HEK293 (cell line): ENCODE measurements around the gene ADSS1.

Experiments used
- CTCF ChIA-PET: fragments of 350-600 bp; formaldehyde crosslinking; extraction: SDS; loops from one replicate; lab custom pipeline; 2021; ENCODE audit warnings: antibody characterized with exemption; lab: Yijun Ruan, JAX
- POLR2A ChIA-PET: fragments of 300-600 bp; formaldehyde crosslinking; extraction: SDS; loops from one replicate; lab custom pipeline; 2020; ENCODE audit warnings: antibody characterized with exemption, inconsistent platforms; lab: Yijun Ruan, JAX
- H3K27ac ChIP-seq: fragments of 200-500 bp; sonication (Bioruptor generic); 2 replicates; pipeline ENCODE4 v1.5.1; 2014; ENCODE audit warnings: low read depth, low read length, control low read depth, inconsistent platforms; ENCODE audit errors: extremely low read depth
- H3K36me3 ChIP-seq, 2 experiments: fragments of 200-500 bp in 1 of 2; sonication (Bioruptor generic) in 1 of 2; 1 replicate in 1 of 2; 2 replicates in 1 of 2; pipeline ENCODE4 v1.5.1; 2014 to 2017; ENCODE audit warnings: inconsistent platforms in 2 of 2, low read length in 2 of 2; ENCODE audit not compliant: control insufficient read depth in 2 of 2, insufficient read depth in 1 of 2
- H3K4me1 ChIP-seq: fragments of 200-500 bp; sonication (Bioruptor generic); 2 replicates; pipeline ENCODE4 v1.5.1; 2014; ENCODE audit warnings: mild to moderate bottlenecking, low read length, inconsistent platforms; ENCODE audit not compliant: control insufficient read depth, insufficient read depth
- H3K4me3 ChIP-seq: 2 replicates; pipeline ENCODE4 v1.5.1; 2011; ENCODE audit warnings: low read depth, mild to moderate bottlenecking, control low read depth, low read length, moderate library complexity
- H3K9me3 ChIP-seq: fragments of 200-500 bp; sonication (Bioruptor generic); 2 replicates; pipeline ENCODE4 v1.5.1; 2014; ENCODE audit warnings: low read depth, low read length, inconsistent platforms; ENCODE audit not compliant: control insufficient read depth, insufficient read depth
- GLIS1 ChIP-seq: fragments of 450-650 bp; formaldehyde crosslinking; IDR thresholded peaks from 2 replicates; pipeline ENCODE4 v1.5.1; 2016; ENCODE audit warnings: missing biosample characterization, missing genetic modification characterization
- KLF1 ChIP-seq: fragments of 450-650 bp; formaldehyde crosslinking; IDR thresholded peaks from 2 replicates; pipeline ENCODE4 v1.5.1; 2016; ENCODE audit warnings: missing biosample characterization, missing genetic modification characterization
- KLF17 ChIP-seq: fragments of 450-650 bp; formaldehyde crosslinking; IDR thresholded peaks from 2 replicates; pipeline ENCODE4 v1.5.1; 2016; ENCODE audit warnings: missing biosample characterization, missing genetic modification characterization
- KLF8 ChIP-seq: fragments of 450-650 bp; formaldehyde crosslinking; IDR thresholded peaks from 2 replicates; pipeline ENCODE4 v1.5.1; 2016; ENCODE audit warnings: missing biosample characterization, missing genetic modification characterization
- OSR2 ChIP-seq: fragments of 450-650 bp; formaldehyde crosslinking; IDR thresholded peaks from 2 replicates; pipeline ENCODE4 v1.5.1; 2016; ENCODE audit warnings: missing biosample characterization, missing genetic modification characterization
- PATZ1 ChIP-seq: fragments of 450-650 bp; formaldehyde crosslinking; IDR thresholded peaks from 2 replicates; pipeline ENCODE4 v1.5.1; 2016; ENCODE audit warnings: missing biosample characterization, missing genetic modification characterization
- SP2 ChIP-seq: fragments of 450-650 bp; formaldehyde crosslinking; IDR thresholded peaks from 2 replicates; pipeline ENCODE4 v1.5.1; 2016; ENCODE audit warnings: missing biosample characterization, missing genetic modification characterization
- SP7 ChIP-seq: fragments of 450-650 bp; formaldehyde crosslinking; IDR thresholded peaks from 2 replicates; pipeline ENCODE4 v1.5.1; 2016; ENCODE audit warnings: missing biosample characterization, missing genetic modification characterization
- WT1 ChIP-seq: fragments of 450-650 bp; formaldehyde crosslinking; IDR thresholded peaks from 2 replicates; pipeline ENCODE4 v1.5.1; 2016; ENCODE audit warnings: missing biosample characterization, missing genetic modification characterization
- ZBTB21 ChIP-seq: fragments of 450-650 bp; formaldehyde crosslinking; IDR thresholded peaks from 2 replicates; pipeline ENCODE4 v1.5.1; 2017; ENCODE audit warnings: missing biosample characterization, missing genetic modification characterization
- ZBTB48 ChIP-seq: fragments of 450-650 bp; formaldehyde crosslinking; IDR thresholded peaks from 2 replicates; pipeline ENCODE4 v1.5.1; 2016; ENCODE audit warnings: missing biosample characterization, missing genetic modification characterization
- ZBTB8A ChIP-seq: fragments of 450-650 bp; formaldehyde crosslinking; IDR thresholded peaks from 2 replicates; pipeline ENCODE4 v1.5.1; 2016; ENCODE audit warnings: missing biosample characterization, missing genetic modification characterization
- ZIC2 ChIP-seq: fragments of 450-650 bp; formaldehyde crosslinking; IDR thresholded peaks from 2 replicates; pipeline ENCODE4 v1.5.1; 2016; ENCODE audit warnings: missing biosample characterization, missing genetic modification characterization
- ZNF112 ChIP-seq: fragments of 450-650 bp; formaldehyde crosslinking; IDR thresholded peaks from 2 replicates; pipeline ENCODE4 v1.5.0; 2017; ENCODE audit warnings: missing biosample characterization, missing genetic modification characterization
- ZNF174 ChIP-seq: fragments of 450-650 bp; formaldehyde crosslinking; IDR thresholded peaks from 2 replicates; pipeline ENCODE4 v1.5.0; 2017; ENCODE audit warnings: missing biosample characterization, mild to moderate bottlenecking, missing genetic modification characterization
- ZNF202 ChIP-seq: fragments of 450-650 bp; formaldehyde crosslinking; IDR thresholded peaks from 2 replicates; pipeline ENCODE4 v1.5.1; 2016; ENCODE audit warnings: missing biosample characterization, missing genetic modification characterization, borderline replicate concordance
- ZNF398 ChIP-seq: fragments of 450-650 bp; formaldehyde crosslinking; IDR thresholded peaks from 2 replicates; pipeline ENCODE4 v1.5.1; 2017; ENCODE audit warnings: missing biosample characterization, missing genetic modification characterization
- ZNF449 ChIP-seq: fragments of 450-650 bp; formaldehyde crosslinking; IDR thresholded peaks from 2 replicates; pipeline ENCODE4 v1.5.1; 2017; ENCODE audit warnings: missing biosample characterization, mild to moderate bottlenecking, missing genetic modification characterization, moderate library complexity
- ZNF530 ChIP-seq: fragments of 450-650 bp; formaldehyde crosslinking; IDR thresholded peaks from 2 replicates; pipeline ENCODE4 v1.5.1; 2016; ENCODE audit warnings: low read depth, missing biosample characterization, missing genetic modification characterization
- ZNF548 ChIP-seq: fragments of 450-650 bp; formaldehyde crosslinking; IDR thresholded peaks from 2 replicates; pipeline ENCODE4 v1.5.1; 2016; ENCODE audit warnings: missing biosample characterization, missing genetic modification characterization
- ZNF626 ChIP-seq: fragments of 450-650 bp; sonication (Bioruptor Pico); formaldehyde crosslinking; IDR thresholded peaks from 2 replicates; pipeline ENCODE4 v1.5.1; 2018; ENCODE audit warnings: missing biosample characterization, missing genetic modification characterization, inconsistent platforms
- ZNF791 ChIP-seq: fragments of 450-650 bp; formaldehyde crosslinking; IDR thresholded peaks from 2 replicates; pipeline ENCODE4 v1.5.1; 2016; ENCODE audit warnings: missing biosample characterization, missing genetic modification characterization

ADSS1 gene

GRCh38 chr14:104701383-104702076 lies 22.5 kb upstream of the ADSS1 start:
- no peaks in the 10 kb centered on the region for H3K4me1 ChIP-seq
- TF ChIP-seq ZNF626 (tag by site-specific recombination) (no peak), ZNF449 (tag by site-specific recombination) (0 out of 2 replicates have a peak, but pooled peaks have one; percentile 21)
- H3K27ac ChIP-seq = no peak overlapping the region
- H3K36me3 ChIP-seq = peaks cover 5 to 52% of the 10 kb centered on the region in 2 experiments; a peak in 2 of 3 replicates
- ChIA-PET POLR2A (no interaction called here), CTCF (interaction anchor here (0.5 kb wide), 1 partner anchor 10 kb away, joined by 4 read pairs; no protein-coding TSS in a partner anchor)
- no peak overlapping the region for H3K4me3 ChIP-seq
- no peaks in the 10 kb centered on the region for H3K9me3 ChIP-seq

GRCh38 chr14:104702106-104702505 lies 21.9 kb upstream of the ADSS1 start:
- TF ChIP-seq ZIC2 (tag by site-specific recombination) (no peak), ZBTB48 (tag by site-specific recombination) (0 out of 2 replicates have a peak, but pooled peaks have one; percentile 41), KLF17 (tag by site-specific recombination) (peak; percentile 97), PATZ1 (tag by site-specific recombination) (0 out of 2 replicates have a peak, but pooled peaks have one; percentile 29), ZBTB21 (no peak), KLF1 (tag by site-specific recombination) (peak; percentile 94), ZBTB8A (tag by site-specific recombination) (peak; percentile 32; the same call in 1 of the 2 replicates), WT1 (peak; percentile 42; the same call in 1 of the 2 replicates)
- Histone ChIP-seq H3K4me1 (no peaks in the 10 kb centered on the region), H3K27ac (no peak overlapping the region), H3K36me3 (peaks cover 5 to 52% of the 10 kb centered on the region in 2 experiments; a peak in 2 of 3 replicates), H3K4me3 (no peak overlapping the region), H3K9me3 (no peaks in the 10 kb centered on the region)
- POLR2A ChIA-PET = no interaction called here
- CTCF ChIA-PET = interaction anchor here (0.5 to 0.6 kb wide), 2 partner anchors 10 to 124 kb away, joined by 3 to 4 read pairs; no protein-coding TSS in a partner anchor

GRCh38 chr14:104702673-104703072 lies 21.4 kb upstream of the ADSS1 start:
- H3K4me3 ChIP-seq = no peak overlapping the region
- no peaks in the 10 kb centered on the region for H3K9me3 ChIP-seq
- POLR2A ChIA-PET = no interaction called here
- peaks cover 5 to 52% of the 10 kb centered on the region in 2 experiments; a peak in 2 of 3 replicates for H3K36me3 ChIP-seq
- H3K27ac ChIP-seq = no peak overlapping the region
- TF ChIP-seq GLIS1 (tag by site-specific recombination) = no peak
- peak; percentile 16; the same call in 1 of the 2 replicates for TF ChIP-seq ZIC2 (tag by site-specific recombination)
- CTCF ChIA-PET = interaction anchor here (0.6 kb wide), 1 partner anchor 125 kb away, joined by 3 read pairs; no protein-coding TSS in a partner anchor
- no peaks in the 10 kb centered on the region for H3K4me1 ChIP-seq

GRCh38 chr14:104703269-104703668 lies 20.8 kb upstream of the ADSS1 start:
- CTCF ChIA-PET = no interaction called here
- POLR2A ChIA-PET = no interaction called here
- TF ChIP-seq ZNF174 (no peak), ZNF398 (tag by site-specific recombination) (no peak), KLF8 (tag by site-specific recombination) (no peak), OSR2 (tag by site-specific recombination) (no peak), ZNF791 (tag by site-specific recombination) (no peak), ZNF112 (no peak), ZNF530 (tag by site-specific recombination) (no peak), SP2 (tag by site-specific recombination) (no peak), ZNF202 (tag by site-specific recombination) (no peak), ZNF548 (no peak), SP7 (no peak)

More at GRCh38 chr14:104703269-104703668, 20.8 kb upstream of the ADSS1 start:
- Histone ChIP-seq H3K4me1 (no peaks in the 10 kb centered on the region), H3K4me3 (no peak overlapping the region), H3K27ac (no peak overlapping the region), H3K9me3 (no peaks in the 10 kb centered on the region), H3K36me3 (peaks cover 5 to 52% of the 10 kb centered on the region in 2 experiments; a peak in 2 of 3 replicates)
